Inferior parietal cortex (tissue), 1 donor: Measurements from ENCODE around the gene PGAP1.
A peak's percentile ranks its signal among the peaks of the same experiment; 100 is the strongest.

ENCODE experiments used
- DNase-seq: peaks from one replicate; pipeline ENCODE4 v3.0.0-alpha.2; 2016; ENCODE audit errors: extremely low spot score

The PGAP1 gene, protein sequence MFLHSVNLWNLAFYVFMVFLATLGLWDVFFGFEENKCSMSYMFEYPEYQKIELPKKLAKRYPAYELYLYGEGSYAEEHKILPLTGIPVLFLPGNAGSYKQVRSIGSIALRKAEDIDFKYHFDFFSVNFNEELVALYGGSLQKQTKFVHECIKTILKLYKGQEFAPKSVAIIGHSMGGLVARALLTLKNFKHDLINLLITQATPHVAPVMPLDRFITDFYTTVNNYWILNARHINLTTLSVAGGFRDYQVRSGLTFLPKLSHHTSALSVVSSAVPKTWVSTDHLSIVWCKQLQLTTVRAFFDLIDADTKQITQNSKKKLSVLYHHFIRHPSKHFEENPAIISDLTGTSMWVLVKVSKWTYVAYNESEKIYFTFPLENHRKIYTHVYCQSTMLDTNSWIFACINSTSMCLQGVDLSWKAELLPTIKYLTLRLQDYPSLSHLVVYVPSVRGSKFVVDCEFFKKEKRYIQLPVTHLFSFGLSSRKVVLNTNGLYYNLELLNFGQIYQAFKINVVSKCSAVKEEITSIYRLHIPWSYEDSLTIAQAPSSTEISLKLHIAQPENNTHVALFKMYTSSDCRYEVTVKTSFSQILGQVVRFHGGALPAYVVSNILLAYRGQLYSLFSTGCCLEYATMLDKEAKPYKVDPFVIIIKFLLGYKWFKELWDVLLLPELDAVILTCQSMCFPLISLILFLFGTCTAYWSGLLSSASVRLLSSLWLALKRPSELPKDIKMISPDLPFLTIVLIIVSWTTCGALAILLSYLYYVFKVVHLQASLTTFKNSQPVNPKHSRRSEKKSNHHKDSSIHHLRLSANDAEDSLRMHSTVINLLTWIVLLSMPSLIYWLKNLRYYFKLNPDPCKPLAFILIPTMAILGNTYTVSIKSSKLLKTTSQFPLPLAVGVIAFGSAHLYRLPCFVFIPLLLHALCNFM

DNA sequence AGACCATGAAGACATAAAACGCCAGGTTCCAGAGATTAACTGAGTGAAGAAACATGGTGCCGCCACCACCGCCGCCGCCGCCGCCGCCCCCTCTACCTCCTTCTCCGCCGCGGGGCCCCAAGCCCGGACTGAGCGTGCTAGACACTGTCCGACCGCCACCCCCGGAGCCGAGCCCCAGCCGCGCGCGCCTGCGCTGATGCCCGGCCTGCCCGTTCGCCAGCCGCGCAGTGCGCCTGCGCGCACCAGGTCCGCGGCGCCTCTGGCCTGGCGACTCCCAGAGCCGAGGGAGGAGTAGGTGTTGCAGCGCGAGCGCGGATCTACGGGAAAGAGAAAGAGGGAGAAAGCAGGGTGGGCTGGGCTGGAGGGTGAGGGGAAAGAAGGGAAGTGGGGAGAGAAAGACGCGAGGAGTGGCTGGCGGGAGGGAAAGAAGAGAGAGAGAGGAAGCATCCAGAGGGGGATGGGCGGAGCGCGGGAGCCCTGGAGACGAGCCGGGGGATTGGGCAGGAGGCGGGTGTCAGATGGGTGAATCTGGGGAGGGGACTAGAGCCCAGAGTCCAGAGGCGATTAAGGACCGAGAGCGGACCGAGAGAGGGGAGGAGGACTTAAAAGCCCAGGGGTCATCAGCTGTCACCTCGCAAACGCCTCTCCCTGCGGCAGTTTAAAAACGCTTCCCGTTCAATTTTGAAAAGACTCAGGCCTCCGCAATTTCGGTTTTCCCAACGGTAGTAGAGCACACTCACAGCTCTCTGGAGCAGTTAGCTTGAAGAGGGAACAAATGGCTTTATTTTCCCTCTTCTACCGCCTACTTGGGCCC is at the start of gene PGAP1:
Gene PGAP1, minus strand, starts transcription at position 146 of the 814 bp plus-strand sequence. Its CDS starts 91 bp downstream, at position 55.
- peak; percentile 78 for DNase-seq

DNA sequence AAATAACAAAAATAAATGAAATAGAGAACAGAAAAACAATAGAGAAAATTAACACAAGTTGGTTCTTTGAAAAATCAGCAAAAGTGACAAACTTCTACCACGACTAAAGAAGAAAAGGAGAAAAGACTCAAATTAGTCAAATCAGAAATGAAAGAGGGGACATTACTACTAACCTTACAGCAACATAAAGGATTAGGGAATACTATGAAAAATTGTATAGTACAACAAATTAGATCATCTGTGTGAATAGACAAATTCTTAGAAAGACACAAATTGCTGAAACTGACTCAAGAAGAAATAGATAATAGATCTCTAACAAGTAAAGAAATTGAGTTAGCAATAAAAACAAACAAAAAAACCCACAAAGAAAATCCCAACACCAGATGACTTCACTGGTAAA is 48.5 kb upstream of the PGAP1 start:
- DNase-seq: no peak

DNA sequence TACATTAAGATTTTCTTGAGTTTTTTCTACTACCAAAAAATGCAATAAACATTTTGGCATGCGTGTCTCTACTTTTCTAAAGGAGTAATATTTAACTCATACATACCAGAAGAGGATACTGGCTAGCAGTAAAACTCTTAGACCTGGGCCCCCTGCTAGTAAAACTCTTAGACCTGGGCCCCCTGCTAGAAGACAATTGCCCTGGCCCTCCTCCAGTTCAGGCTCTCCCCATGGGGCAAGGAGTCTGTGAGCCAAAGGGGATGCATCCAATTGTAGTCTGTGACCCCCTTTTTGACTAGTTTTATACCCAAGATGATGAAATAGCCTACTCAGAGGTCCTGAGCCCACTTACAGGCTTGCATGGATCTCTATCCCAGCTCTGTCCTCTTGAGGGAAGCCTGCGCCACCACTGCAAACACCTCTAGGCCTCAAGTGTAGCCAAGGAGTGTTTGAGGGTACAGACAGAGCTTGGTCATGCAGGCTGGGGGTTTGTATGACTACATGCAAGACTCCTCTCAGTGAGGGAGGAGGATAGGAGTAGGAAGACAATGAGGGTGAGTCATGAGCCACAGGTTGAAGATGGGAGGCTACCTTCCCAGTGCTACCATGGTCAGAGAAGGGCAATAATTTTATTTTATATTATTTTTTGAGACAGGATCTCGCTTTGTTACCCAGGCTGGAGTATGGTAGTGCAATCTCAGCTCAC is 45.2 kb upstream of the PGAP1 start:
- DNase-seq: no peak

DNA sequence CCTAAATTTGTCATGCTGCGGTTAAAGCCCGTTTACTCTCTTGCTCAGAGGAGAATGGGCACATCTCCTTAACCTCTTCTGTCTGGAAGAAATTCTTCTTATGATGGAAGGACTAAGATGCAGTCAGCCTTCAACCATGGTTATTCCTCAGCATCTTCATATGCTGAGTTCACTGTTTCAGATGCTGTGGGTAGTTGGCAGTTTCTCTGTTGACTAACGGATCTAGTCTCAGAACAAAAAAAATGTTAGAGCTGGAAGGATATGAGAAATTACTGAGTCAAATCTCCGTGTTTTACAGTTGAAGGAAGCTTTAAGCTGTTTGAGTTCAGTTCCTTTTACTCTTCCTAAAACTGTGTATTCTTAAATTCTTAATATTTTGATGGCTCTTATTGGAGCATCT is 43.6 kb upstream of the PGAP1 start:
- DNase-seq: no peak

DNA sequence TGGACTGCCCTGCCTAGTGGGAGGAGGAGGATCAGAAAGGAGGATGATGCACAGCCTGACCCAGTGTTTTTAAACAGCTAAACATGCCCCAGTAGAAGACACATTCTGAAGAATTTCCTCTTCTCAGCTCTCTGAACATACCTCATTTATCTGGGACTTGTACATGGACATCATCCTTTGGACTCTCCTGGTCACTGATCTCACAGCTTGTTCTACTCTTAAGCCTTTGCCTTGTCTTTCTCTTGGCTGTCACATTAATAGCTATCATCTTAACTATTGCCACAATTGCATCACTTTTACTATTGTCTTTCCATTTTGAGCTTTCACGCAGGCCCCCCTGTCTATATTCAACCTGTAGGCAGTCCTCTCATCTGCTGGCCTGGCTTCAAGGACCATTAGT is 42.0 kb upstream of the PGAP1 start:
- DNase-seq: no peak

DNA sequence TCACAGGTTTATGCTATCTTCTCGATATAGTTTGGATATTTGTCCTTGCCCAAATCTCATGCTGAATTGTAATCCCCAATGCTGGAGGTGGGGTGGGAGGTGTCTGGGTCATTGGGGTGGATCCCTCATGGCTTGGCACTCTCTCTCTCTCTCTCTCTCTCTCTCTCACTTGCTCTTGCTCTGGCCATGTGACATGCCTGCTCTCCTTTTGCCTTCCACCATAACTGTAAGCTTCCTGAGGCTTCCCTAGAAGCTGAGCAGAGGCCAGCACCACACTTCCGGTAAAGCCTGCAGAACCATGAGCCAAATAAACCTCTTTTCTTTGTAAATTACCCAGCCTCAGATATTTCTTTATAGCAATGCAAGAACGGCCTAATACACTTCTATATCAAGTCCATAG is 41.3 kb upstream of the PGAP1 start:
- no peak for DNase-seq

DNA sequence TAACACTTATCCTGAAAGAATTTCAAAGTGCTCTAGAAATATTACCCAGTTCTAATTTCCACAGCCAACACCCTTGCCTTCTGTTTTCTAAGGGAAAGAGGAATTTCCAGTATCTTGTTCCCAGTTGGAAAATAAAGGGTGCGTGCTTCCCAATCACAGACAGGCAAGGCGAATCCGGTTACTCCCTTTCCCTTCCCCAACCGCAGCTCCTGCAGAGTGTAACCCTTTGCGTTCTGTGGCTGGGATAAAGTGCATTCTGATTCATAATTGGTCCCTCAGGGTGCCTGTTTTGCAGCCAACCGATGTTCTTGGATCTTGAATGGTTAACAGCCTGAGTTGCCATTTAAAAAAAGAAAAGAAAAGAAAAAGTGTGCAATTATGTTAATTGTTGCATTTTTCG is 40.6 kb upstream of the PGAP1 start:
- DNase-seq: no peak

DNA sequence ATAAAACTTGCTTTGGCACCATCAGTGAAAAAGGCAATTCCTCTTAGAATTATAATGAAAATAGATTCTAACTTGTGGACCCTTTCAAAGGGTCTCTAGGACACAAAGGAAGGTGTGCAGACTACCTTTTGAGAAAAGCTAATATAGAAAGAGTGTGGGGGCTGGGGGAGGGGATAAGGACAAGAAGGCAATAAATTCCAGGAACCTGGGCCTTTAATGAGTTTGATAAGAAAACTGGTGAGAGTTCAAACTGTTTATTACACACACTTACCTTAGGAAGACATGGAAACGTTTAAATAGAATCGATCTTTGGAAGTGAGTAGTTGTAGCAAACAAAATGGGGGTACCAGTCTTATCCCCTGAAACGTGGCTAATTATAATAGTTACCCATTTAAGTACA is 39.6 kb upstream of the PGAP1 start:
- no peak for DNase-seq

DNA sequence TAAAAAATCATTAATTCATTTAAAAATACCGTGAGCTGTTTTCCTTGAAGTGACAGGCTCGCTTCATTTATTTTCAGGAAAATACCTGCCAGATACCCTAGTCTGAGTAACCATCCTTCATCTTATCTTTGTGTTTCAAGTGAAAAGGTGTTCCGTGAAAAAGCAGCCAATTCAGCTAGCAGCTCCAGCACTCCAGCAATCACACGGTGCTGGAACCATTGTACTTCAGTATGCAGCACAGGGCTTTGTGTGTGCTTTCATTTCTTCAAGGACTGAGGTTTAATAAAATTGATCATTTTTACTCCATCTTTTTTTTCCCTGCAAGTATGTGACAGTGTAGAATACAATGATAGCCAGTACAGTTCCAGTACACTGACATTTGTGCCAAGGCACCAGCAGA is 39.1 kb upstream of the PGAP1 start:
- DNase-seq: no peak

DNA sequence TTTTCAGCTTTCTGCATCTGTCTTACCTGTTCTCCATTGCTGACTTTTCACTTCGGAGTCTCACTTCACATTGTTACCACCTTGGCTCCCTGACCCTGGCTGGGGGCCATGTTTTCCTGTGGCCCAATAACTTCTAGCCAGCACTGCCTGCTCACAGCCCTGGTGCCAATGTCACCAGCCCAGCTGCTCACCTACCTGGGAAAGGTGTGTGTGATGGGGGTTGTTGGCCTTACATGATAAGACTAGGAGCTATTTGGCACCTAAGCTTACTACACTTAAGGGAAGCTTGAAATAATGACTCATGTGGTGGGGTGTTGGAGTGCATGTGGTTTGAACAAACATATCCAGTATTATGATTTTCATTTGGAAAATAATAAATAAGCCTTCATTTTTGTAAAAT is 37.5 kb upstream of the PGAP1 start:
- no peak for DNase-seq

DNA sequence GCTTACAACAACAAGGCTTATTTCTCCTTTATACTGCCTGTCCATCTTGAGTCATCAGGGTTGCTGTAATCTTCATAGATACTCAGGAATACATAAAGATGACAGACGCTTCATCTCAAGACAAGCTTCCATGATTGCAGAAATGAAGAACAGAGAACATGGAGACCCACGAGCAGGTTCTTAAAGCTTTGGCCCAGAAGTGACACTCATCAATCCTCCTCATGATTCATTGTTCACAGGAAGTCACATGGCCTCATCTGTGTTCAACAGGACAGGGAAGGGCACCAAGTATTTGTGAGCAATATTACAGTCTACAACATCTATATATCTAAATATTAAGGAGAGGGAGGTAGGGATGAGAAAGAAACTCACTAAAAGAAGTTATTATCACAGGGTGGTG is 36.5 kb upstream of the PGAP1 start:
- no peak for DNase-seq

DNA sequence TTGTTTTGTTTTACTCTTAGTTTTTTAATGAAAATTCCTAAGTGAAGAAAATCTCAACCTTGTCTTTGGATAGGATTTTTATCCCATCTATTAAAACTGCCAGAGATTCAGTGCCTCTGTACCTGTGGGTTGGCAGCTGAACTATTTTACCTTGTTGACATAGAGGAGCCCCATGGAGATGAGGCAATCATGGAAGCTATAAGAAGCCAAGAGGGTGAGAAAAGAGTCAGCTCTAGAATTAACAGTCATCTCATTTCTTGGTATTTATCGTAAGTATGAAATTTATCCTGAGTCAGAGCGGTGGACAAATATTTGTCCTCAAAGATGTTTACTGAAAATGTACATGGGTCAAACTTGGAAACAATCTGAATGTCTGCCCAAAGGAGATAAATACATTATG is 35.8 kb upstream of the PGAP1 start:
- no peak for DNase-seq

DNA sequence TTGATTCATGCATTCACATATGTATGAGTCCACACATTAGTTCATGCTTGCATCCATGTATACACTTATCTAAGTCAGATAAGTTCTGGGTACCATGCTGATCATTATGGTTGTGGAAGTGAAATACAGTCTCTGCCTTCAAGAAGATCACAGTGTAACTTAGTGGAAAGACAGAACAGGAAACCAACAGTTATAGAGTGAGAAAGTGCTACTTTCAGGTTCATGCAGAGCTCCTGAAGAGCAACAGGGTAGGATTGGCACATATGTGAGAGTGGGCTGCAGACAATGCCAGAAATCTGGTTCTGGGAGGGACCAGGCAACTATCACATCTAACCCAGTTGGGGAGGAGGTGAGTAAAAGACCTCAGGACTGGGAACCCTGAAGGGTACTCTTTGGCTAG is 35.4 kb upstream of the PGAP1 start:
- DNase-seq: no peak

DNA sequence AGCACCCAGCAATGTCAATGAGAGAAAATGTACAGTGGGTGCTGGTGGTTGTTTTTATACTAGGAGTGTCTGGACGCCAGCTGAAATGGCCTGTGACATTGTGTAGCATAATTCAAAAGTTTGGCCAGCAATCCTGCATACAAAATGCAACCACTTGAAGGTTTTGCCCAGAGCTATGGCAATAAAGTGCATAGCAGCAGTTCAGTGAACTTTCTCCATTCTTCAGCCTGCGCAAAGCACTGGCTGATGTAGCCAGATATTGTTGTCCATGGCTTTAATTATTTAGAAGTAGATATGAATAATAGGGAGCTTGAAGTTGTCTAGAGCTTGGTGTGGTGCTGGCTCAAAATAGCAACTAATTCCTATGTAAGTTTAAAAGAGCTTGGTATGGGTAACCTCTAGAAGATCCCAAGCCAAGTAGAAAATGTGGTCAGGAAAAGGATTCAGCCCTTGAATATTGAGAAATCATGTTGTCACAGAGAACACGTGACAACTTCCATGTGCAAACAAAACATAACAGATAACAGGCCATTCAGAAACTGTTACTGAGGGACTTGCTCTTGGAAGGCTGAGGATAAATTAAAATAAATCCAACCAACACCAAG is 33.3 kb upstream of the PGAP1 start:
- DNase-seq: no peak

DNA sequence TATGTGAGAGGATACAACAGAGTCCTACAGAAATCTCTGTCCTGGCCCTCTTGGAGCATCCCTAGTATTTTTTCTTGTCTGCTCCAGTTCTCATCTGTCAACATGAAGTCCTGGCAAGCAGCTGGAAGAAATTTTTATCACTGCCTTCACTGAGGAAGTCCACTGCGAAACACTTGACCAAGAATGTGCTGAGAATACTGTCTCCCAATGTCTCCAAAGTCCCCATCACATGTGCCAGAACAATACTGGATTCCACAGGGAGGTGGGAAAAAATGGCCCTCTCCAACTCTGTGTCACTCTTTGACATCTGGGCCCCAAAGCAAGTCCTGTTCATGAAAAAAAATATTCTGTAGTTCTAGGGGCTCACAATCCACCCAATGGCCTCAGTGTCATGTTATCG is 32.8 kb upstream of the PGAP1 start:
- no peak for DNase-seq

DNA sequence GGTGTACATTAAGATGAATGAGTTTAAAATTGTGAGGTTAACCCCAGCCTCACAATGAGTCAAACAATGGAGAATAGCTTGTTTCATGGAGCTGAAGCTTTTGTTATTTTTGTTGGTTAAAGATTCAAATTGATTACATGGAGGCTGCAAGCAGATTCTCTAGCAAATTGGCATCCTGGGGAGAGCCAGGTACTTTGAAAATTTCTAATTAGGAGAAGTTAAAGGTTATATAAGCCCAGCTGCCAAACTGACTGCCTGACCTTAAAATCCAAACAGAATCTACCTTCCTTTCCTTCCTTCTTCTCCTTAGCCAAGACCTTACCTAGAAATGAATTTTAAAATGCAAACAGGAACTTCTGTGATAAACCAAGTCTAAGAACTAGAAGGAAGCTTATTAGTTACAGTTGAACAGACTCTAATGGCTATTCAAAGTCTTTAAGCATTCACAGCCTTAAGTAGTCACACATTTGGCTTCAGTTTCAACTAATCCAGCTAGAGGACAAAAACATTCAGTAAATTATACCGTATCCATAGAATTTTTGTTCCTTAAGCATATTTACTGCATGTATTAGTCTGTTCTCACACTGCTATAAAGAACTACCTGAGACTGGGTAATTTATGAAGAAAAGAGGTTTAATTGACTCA is 31.5 kb upstream of the PGAP1 start:
- no peak for DNase-seq

DNA sequence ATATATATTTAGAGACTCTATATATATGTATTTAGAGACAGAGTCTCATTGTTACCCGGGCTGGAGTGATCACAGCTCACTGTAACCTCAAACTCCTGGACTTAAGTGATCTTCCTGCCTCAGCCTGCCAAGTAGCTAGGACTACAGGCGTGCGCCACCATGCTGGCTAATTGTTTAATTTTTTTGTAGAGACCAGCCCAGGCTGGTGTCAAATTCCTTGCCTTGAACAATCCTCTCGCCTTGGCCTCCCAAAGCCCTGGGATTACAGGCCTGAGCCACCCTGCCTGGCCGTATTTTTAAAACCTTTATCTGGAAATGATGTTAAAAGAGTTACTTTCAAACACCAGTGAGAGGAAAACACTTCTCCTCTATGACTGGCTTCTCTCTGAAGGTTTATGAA is 30.9 kb upstream of the PGAP1 start:
- no peak for DNase-seq

DNA sequence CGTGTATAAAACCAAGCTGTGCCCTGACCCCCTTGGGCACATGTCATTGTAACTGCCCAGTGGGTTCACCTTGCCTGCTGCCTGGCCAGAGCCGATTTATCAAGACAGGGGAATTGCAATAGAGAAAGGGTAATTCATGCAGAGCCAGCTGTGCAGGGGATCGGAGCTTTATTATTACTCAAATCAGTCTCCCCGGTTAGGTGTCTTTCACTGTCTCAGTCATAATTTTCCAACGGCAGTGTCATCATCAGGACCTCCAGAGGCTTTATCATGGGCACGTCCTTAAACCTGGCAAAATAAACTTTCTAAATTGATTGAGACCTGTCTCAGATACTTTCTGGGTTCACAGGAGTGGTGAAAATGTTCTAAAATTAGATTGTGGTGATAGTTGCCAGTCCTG is 29.6 kb upstream of the PGAP1 start:
- no peak for DNase-seq

DNA sequence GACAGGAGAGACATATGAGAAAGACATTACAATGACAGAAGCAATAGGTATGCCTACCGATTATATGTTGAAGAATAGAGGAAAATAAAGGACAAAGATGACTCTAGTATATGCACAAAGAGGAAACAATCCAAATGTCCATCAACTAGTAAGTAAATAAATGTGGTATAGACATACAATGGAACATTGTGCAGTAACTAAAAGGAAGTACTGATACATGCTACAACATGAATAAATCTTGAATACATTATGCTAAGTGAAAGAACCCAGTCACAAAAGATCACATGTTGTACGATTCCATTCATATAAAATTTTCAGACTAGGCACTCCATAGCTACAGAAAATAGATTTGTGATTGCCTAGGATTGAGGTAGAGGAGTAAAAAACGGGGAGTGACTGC is 28.5 kb upstream of the PGAP1 start:
- no peak for DNase-seq

DNA sequence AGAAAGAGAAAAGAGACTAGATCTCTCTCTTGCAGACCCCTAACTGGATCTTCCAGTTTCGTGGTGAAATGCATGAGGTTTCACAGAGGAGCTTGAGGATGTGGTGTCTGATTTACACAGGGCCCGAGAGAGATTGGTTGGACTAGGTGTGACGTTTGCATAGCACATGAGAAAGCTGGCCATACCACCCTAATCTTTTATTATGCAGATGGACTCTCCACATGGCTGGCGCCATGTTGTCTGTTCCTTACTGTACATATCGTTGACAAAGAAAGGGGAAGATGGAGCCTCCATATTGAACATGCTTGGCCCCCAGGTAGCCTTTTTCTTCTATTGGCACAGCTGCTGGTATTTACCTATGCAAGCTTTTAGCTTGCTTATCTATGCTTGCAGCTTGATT is 27.5 kb upstream of the PGAP1 start:
- no peak for DNase-seq

DNA sequence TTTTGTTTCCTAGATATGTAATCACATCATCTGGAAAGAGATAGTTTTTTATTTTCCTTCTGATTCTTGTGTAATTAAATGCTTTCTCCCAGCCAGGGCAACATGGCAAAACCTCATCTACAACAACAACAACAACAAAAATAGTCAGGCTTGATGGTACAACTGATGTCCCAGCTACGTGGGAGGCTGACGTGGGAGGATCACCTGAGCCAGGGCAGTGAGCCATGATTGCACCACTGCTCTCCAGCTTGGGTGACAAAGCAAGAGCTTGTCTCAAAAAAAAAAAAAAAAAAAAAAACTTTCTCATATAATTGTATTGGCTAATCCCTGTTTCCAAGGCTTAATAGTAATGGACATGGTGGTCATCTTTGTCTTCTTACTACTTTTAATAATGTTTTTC is 26.4 kb upstream of the PGAP1 start:
- DNase-seq: no peak
